Mesodermal cell (in vitro differentiated cells): Measurements from ENCODE around the gene PALLD.

Source experiments
- H3K27ac ChIP-seq: 2 replicates; pipeline ENCODE4 v1.7.0; 2013; ENCODE audit warnings: mild to moderate bottlenecking, low read depth, low read length, moderate library complexity; ENCODE audit not compliant: severe bottlenecking
- H3K36me3 ChIP-seq: 2 replicates; pipeline ENCODE4 v1.7.1; 2013; ENCODE audit warnings: mild to moderate bottlenecking, low read length, moderate library complexity; ENCODE audit not compliant: control insufficient read depth, insufficient read depth
- H3K4me1 ChIP-seq: one replicate; pipeline ENCODE4 v1.7.1; 2013; ENCODE audit warnings: mild to moderate bottlenecking, low read length; ENCODE audit not compliant: insufficient read depth, control insufficient read depth, poor library complexity, severe bottlenecking
- H3K4me3 ChIP-seq: 2 replicates; pipeline ENCODE4 v1.7.0; 2013; ENCODE audit warnings: low read length, control low read depth, mild to moderate bottlenecking; ENCODE audit not compliant: insufficient read depth, poor library complexity, severe bottlenecking; ENCODE audit errors: extremely low read depth
- H3K9me3 ChIP-seq: 2 replicates; pipeline ENCODE4 v1.7.1; 2013; ENCODE audit warnings: mild to moderate bottlenecking, low read length, moderate library complexity; ENCODE audit not compliant: control insufficient read depth
- WGBS, 2 experiments: methylation state at CpG; one replicate each; pipeline ENCODE4 v1.1.5; 2013; ENCODE audit warnings: missing lambda C conversion rate in 2 of 2; ENCODE audit not compliant: insufficient coverage in 2 of 2; 5-methylcytosine and 5-hydroxymethylcytosine counted together

The PALLD gene

GRCh38 chr4:168741281-168742173 lies 244.7 kb downstream of the PALLD start:
- peaks cover 4% of the 10 kb centered on the region for H3K36me3 ChIP-seq
- WGBS, 2 experiments: 89 to 95% methylated on average over 7 to 9 of the region's 11 CpGs
- peaks cover 16% of the 10 kb centered on the region for H3K4me1 ChIP-seq
- no peak overlapping the region for H3K4me3 ChIP-seq
- no peaks in the 10 kb centered on the region for H3K9me3 ChIP-seq
- H3K27ac ChIP-seq: no peak overlapping the region

DNA sequence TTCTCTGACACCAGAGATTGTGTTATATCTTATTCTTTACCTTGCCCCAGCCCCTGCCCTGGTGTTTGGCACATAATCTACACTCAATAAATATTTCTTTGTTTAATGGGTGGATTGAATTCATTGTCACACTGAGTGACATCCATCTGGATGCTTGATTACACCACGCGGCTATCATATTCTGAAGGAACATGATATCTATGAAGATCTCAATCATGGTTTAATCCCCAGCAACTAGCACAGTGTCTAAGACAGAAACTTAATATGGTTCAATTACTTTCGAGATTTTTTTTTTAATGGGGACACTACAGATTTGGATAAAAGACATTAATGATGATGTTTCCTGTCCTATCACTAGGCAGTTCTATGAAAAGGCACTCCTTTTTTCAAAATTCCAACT lies 246.3 kb downstream of the PALLD start:
- Histone ChIP-seq H3K27ac (no peak overlapping the region), H3K9me3 (no peaks in the 10 kb centered on the region)

DNA sequence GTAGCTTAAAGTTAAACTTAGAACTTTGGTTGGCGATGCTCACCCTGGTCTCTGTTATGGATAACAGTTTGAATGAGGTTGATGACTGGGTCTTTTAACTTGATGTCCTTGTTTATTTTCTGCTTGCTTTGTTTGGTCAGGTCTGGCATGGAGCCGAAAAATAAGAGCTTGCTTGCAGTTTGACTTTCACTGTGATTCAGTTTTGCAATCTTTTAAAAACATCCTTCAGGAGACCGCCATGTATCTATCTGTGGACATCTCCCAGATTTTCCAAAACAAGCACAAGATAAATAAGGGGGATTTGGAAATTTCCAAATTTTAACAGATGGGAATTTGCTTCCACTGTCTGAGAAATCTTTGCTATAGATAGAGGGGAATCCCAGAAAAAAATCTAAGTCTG lies 246.7 kb downstream of the PALLD start:
- Histone ChIP-seq H3K4me3 (no peak overlapping the region), H3K27ac (peak overlapping the region; percentile 42), H3K4me1 (peaks cover 8% of the 10 kb centered on the region), H3K9me3 (no peaks in the 10 kb centered on the region), H3K36me3 (peaks cover 4% of the 10 kb centered on the region)
- WGBS, 2 experiments: 94 to 100% methylated on average over 2 of the region's 3 CpGs

More for the DNA sequence above, 246.3 kb downstream of the PALLD start:
- Histone ChIP-seq H3K4me1 (peaks cover 8% of the 10 kb centered on the region), H3K36me3 (peaks cover 4% of the 10 kb centered on the region), H3K4me3 (no peak overlapping the region)
- WGBS, 2 experiments: 94% methylated on average over 2 of the region's 3 CpGs; no CpG with 5 or more reads in 1 of the 2 experiments

DNA sequence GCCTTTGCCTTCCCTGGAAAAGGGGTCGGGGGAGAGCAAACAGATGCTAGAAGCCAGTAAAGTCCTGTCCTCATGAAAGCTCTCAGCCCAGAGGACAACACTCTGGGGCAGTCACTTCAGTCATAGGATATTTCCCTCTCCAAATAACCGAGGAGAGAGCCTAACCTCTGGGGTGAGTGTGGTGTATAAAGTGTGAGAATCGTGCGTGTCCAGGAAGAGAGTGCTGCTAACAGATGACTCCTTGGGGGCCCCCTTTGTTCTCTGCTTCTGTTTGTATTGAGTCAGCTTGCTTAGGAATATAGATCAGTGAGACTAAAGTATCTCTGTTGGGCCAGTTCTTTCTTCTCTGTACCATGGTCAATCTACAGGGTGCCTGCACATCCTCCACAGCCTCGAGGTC lies 247.2 kb downstream of the PALLD start:
- Histone ChIP-seq H3K4me3 (no peak overlapping the region), H3K36me3 (peaks cover 3% of the 10 kb centered on the region), H3K9me3 (no peaks in the 10 kb centered on the region), H3K27ac (peak overlapping the region; percentile 42), H3K4me1 (peaks cover 8% of the 10 kb centered on the region)
- WGBS, 2 experiments: 83 to 89% methylated on average over 1 of the region's 5 CpGs

DNA sequence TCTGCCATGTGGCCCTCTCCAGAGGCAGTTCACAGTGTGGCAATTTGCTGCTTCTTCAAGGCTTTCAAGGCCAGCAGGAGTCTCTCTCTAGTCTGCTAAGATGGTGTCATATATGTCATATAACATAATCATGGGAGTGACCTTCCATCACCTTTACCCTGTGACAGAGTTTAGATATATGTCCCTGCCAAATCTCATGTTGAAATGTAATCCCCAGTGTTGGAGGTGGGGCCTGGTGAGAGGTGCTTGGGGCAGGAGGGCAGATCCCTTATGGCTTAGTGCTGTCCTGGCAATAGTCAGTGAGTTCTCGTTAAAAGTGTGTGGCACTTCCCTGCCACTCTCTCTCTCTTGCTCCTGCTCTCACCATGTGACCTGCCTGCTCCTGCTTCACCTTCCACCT lies 252.0 kb downstream of the PALLD start:
- 100% methylated on average over 1 of the region's 1 CpG; no CpG with 5 or more reads in 1 of the 2 experiments for WGBS, 2 experiments
- H3K4me1 ChIP-seq: peaks cover 9% of the 10 kb centered on the region
- H3K4me3 ChIP-seq: no peak overlapping the region
- H3K27ac ChIP-seq: no peak overlapping the region
- H3K9me3 ChIP-seq: no peaks in the 10 kb centered on the region
- peaks cover 4% of the 10 kb centered on the region for H3K36me3 ChIP-seq

- no peaks in the 10 kb centered on the region for H3K9me3 ChIP-seq
- 85 to 92% methylated on average over 6 of the region's 12 CpGs for WGBS, 2 experiments
- H3K36me3 ChIP-seq: peaks cover 4% of the 10 kb centered on the region
- no peak overlapping the region for H3K4me3 ChIP-seq
- peak overlapping the region; percentile 37 for H3K27ac ChIP-seq
- peaks cover 7% of the 10 kb centered on the region for H3K4me1 ChIP-seq
These were observed 254.7 kb downstream of the PALLD start for GRCh38 chr4:168751263-168752225.

- Histone ChIP-seq H3K4me3 (no peak overlapping the region), H3K27ac (no peak overlapping the region), H3K4me1 (peaks cover 13% of the 10 kb centered on the region), H3K36me3 (peaks cover 4% of the 10 kb centered on the region), H3K9me3 (no peaks in the 10 kb centered on the region)
- 96 to 97% methylated on average over 8 of the region's 8 CpGs for WGBS, 2 experiments
These were observed 259.0 kb downstream of the PALLD start for GRCh38 chr4:168755598-168756477.

- no peaks in the 10 kb centered on the region for H3K9me3 ChIP-seq
- H3K4me3 ChIP-seq: no peak overlapping the region
- H3K36me3 ChIP-seq: peaks cover 4% of the 10 kb centered on the region
- H3K27ac ChIP-seq: no peak overlapping the region
- peaks cover 7% of the 10 kb centered on the region for H3K4me1 ChIP-seq
- 96 to 97% methylated on average over 4 to 6 of the region's 8 CpGs for WGBS, 2 experiments
These were observed 260.6 kb downstream of the PALLD start for GRCh38 chr4:168757500-168757899.

DNA sequence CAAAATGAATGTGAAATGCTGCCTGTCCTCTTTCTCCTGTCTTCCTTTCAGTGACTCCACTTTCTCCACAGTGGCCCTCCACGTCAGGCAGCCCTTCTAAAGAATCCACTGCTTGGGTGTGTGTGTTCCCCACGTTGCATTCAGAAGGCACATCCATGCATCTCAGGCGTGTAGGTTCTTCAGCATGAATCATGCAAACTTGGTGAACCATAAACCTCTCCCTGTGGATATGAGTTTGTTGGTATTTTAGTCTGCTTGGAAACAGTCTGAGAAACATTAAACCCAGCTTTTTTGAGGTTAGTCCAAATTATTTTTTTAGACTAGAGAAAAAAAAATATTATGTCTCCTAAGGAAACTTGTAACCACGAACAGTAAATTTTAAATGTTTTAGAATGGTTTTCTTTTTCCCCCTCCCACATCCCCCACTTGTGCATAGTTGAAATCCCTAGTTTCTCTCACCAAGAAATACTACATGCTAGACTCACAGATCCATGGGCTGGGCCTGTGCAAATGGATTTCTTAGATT lies 261.6 kb downstream of the PALLD start:
- peaks cover 7% of the 10 kb centered on the region for H3K4me1 ChIP-seq
- peaks cover 5% of the 10 kb centered on the region for H3K36me3 ChIP-seq
- H3K9me3 ChIP-seq: no peaks in the 10 kb centered on the region
- no peak overlapping the region for H3K4me3 ChIP-seq
- no peak overlapping the region for H3K27ac ChIP-seq
- WGBS, 2 experiments: 88% methylated on average over 1 of the region's 4 CpGs; no CpG with 5 or more reads in 1 of the 2 experiments

DNA sequence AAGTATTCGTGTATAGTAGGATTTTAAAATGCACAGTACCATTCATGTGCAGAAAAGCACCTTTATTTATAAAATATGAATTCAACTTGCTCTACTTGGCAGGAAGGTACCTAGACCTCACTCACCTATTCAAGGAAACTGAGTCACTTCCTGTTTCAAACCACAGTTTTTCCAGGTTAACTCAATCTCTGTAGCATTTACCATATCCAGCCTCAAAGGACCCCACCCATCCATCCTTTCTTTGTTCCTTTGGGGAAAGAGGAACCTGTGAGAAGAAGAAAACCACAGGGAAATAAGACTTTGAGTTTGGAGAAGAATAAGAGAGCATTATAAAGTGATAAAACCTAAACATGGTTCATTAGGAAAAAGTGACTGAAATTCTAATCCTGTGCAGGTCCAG lies 262.5 kb downstream of the PALLD start:
- H3K27ac ChIP-seq: no peak overlapping the region

More for the DNA sequence above, 262.5 kb downstream of the PALLD start:
- WGBS, 2 experiments: no CpG with 5 or more reads among the region's 1 CpG
- H3K4me1 ChIP-seq: peaks cover 7% of the 10 kb centered on the region
- H3K9me3 ChIP-seq: no peaks in the 10 kb centered on the region
- H3K36me3 ChIP-seq: peaks cover 7% of the 10 kb centered on the region
- no peak overlapping the region for H3K4me3 ChIP-seq
